ENCODE data around the gene ERG28.

GRCh38 chr14:75612157-75612556 lies 48.5 kb downstream of the ERG28 start:
- TF ChIP-seq EZH2 (optimal IDR thresholded peaks at IDR 0.05; ENCODE audit: low read depth, low read length) (no peak), EZH2phosphoT487 (IDR thresholded peaks at IDR 0.05; ENCODE audit: low read length) (no peak)
- TF ChIP-seq, protein P1, sequence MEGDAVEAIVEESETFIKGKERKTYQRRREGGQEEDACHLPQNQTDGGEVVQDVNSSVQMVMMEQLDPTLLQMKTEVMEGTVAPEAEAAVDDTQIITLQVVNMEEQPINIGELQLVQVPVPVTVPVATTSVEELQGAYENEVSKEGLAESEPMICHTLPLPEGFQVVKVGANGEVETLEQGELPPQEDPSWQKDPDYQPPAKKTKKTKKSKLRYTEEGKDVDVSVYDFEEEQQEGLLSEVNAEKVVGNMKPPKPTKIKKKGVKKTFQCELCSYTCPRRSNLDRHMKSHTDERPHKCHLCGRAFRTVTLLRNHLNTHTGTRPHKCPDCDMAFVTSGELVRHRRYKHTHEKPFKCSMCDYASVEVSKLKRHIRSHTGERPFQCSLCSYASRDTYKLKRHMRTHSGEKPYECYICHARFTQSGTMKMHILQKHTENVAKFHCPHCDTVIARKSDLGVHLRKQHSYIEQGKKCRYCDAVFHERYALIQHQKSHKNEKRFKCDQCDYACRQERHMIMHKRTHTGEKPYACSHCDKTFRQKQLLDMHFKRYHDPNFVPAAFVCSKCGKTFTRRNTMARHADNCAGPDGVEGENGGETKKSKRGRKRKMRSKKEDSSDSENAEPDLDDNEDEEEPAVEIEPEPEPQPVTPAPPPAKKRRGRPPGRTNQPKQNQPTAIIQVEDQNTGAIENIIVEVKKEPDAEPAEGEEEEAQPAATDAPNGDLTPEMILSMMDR (IDR thresholded peaks at IDR 0.05; ENCODE audit: low read length) = no peak
